GM19238 (cell line): ENCODE measurements around the gene GOLIM4.
A peak's percentile ranks its signal among the peaks of the same experiment; 100 is the strongest.
"Not testable (repeated sequence)": the region's sequence is repeated elsewhere in the genome, so short reads cannot be mapped to it uniquely, and the experiment has no call there.

Experiments
- DNase-seq: peaks from one replicate; pipeline ENCODE4 v3.0.0; 2011; ENCODE audit warnings: low spot score; ENCODE audit not compliant: insufficient read length

GOLIM4 gene, protein sequence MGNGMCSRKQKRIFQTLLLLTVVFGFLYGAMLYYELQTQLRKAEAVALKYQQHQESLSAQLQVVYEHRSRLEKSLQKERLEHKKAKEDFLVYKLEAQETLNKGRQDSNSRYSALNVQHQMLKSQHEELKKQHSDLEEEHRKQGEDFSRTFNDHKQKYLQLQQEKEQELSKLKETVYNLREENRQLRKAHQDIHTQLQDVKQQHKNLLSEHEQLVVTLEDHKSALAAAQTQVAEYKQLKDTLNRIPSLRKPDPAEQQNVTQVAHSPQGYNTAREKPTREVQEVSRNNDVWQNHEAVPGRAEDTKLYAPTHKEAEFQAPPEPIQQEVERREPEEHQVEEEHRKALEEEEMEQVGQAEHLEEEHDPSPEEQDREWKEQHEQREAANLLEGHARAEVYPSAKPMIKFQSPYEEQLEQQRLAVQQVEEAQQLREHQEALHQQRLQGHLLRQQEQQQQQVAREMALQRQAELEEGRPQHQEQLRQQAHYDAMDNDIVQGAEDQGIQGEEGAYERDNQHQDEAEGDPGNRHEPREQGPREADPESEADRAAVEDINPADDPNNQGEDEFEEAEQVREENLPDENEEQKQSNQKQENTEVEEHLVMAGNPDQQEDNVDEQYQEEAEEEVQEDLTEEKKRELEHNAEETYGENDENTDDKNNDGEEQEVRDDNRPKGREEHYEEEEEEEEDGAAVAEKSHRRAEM

DNA sequence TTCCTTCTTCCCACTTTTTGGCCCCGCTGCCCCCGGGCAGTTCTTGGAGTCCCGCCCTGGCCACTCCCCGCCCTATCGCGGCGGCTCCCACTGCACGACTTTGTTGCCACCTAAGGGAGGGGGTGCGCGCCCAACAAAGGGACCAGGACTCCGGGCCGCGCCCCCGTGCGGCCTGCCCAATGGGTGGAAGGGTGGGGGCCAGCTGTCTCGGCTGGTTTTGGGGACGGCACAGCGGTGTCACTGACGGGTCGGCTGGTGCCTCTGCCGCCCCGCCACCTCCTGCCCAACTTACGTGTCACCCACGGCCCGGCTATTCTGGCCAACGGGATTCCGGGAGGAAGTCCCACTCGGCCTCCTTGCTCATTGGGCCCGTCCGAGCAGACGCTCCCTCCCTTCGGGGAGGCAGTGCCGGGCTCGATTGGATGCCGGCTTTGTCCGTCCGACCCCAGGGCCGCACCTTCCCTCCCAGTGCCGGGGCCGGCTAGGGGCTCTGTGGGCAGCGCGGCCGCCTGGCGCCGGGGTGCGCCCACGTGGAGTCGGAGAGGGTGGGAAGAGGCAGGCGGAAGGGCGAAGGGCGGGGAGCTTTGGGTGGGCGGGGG, at the start of gene GOLIM4:
TSS of gene GOLIM4 (minus strand) at position 314 of the 599 bp plus-strand sequence. CDS start 639 bp downstream, outside the sequence.
- DNase-seq = peak; percentile 79

DNA sequence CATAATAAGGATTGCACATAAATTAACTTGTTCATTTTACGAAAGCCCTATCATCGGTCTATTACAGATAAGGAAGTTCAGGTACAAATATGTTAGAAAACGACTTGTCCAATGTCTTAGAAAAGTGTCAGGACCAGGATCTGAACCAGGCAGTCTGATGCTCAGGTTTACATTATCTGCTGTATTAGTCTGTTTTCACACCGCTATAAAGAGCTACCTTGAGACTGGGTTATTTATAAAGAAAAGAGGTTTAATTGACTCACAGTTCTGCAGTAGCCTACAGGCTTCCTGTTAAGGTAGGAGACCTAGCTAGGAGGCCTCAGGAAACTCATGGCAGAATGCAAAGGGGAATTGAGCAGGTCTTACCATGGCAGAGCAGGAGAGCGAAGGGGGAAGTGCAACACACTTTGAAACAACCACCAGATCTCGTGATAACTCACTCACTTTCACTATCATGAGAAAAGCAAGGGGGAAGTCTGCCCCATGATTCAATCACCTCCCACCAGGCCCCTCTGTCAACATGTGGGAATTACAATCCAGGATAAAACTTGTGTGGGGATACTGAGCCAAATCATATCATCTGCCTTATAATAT, 45.8 kb upstream of the GOLIM4 start:
- DNase-seq = no peak

DNA sequence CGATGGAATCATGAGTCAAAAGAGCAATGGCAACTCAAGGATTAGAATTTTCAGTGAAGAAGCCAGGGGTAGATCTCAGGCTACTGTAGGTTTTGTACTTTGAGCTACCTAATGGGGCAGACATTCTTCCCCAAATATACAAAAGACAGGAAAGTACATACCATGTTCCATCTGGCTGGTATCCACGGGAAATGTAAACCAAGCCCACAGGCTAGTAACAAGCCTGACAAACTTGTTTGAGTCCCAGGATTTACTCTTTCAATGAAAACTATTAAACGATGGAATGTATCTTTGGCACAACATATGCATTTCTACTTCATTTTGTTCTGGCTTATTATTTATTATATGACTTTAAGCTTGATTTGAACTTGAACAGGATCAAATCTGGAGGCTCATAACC, 44.2 kb upstream of the GOLIM4 start:
- no peak for DNase-seq

DNA sequence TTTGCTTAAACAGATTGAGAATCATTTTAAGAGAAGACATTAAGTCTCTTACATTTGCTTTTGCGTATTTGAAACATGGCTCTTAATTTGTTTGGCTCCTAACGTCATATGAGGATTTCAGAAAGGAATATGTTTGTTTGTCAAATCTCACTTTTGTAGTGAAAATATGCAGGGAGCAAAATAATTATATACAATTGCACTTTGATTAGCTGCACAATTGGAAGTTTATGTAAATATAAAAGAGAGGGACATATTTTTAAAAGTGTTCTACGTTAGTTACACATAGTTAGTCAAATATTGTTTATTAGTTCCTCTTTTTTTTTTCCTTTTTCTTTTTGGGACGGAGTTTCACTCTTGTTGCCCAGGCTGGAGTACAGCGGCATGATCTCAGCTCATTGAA, 42.7 kb upstream of the GOLIM4 start:
- no peak for DNase-seq

GRCh38 chr3:168134931-168135330, 39.2 kb upstream of the GOLIM4 start:
- DNase-seq = no peak

DNA sequence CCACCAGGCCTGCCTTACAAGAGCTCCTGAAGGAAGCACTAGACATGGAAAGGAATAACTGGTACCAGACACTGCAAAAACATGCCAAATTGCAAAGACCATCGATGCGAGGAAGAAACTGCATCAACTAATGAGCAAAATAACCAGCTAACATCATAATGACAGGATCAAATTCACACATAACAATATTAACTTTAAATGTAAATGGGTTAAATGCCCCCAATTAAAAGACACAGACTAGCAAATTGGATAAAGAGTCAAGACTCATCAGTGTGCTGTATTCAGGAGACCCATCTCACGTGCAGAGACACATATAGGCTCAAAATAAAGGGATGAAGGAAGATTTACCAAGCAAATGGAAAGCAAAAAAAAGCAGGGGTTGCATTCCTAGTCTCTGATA, 34.5 kb upstream of the GOLIM4 start:
- DNase-seq = not testable (repeated sequence)

DNA sequence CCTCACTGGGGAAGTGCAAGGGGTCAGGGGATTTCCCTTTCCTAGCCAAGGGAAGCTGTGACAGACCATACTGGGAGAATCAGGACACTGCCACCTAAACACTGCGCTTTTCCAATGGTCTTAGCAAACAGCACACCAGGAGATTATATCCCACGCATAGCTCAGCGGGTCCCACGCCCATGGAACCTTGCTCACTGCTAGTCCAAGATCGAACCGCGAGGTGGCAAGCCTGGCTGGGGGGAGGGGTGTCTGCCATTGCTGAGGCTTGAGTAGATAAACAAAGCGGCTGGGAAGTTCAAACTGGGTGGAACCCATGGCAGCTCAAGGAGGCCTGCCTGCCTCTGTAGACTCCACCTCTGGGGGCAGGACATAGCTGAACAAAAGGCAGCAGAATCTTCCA, 32.7 kb upstream of the GOLIM4 start:
- DNase-seq = not testable (repeated sequence)

DNA sequence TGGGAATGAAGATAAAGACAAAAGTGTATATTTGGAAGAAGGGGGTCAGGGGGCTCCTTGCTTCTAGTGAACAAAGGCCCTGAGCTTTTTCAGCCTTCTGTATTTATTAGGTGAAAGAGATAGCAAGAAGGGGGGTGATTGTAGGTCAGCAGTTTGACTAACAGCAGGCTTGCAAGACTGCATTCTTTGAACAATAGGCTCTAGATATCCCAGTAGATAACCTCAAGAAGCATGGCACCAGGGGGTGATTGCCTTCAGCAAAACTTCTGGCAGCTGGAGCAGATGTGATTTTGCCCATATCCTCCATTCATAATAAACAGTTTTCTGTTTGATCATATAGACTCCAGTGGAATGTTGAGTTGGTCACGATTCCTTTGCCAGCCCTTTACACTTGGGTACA, 31.7 kb upstream of the GOLIM4 start:
- no peak for DNase-seq

DNA sequence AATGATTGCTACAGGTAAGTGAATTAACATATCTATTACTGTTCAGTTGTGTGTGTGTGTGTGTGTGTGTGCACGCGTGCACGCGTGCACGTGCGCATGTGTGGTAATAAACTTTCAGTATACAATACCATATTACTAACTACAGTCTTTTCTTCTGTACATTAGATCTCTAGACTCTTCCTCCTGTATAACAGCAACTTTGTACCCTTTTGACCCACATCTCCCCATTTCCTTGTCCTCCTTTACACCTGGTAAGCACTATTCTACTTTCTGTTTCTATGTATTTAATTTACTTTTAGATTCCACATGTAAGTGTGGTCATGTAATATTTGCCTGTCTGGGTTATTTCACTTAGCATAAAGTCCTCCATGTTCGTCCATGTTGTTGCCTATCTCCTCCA, 29.1 kb upstream of the GOLIM4 start:
- DNase-seq = no peak

DNA sequence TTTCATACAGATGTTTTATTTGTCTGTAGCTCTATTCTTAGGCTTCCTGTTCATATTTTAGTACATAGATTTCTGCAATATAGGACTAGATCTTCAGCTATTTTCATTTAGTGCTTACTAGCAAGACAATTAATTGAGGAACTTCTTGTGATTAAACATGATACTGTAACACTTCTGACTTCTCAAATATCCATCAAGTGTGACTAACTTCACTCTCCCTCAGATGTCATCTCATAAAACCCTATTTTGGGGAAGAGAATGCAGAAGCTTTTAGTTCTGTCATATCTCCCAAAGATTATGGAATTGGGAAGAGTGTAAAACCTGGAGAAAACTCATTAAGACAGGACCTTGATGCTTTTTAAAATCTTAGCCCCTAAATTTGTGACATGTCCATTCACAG, 28.6 kb upstream of the GOLIM4 start:
- no peak for DNase-seq

DNA sequence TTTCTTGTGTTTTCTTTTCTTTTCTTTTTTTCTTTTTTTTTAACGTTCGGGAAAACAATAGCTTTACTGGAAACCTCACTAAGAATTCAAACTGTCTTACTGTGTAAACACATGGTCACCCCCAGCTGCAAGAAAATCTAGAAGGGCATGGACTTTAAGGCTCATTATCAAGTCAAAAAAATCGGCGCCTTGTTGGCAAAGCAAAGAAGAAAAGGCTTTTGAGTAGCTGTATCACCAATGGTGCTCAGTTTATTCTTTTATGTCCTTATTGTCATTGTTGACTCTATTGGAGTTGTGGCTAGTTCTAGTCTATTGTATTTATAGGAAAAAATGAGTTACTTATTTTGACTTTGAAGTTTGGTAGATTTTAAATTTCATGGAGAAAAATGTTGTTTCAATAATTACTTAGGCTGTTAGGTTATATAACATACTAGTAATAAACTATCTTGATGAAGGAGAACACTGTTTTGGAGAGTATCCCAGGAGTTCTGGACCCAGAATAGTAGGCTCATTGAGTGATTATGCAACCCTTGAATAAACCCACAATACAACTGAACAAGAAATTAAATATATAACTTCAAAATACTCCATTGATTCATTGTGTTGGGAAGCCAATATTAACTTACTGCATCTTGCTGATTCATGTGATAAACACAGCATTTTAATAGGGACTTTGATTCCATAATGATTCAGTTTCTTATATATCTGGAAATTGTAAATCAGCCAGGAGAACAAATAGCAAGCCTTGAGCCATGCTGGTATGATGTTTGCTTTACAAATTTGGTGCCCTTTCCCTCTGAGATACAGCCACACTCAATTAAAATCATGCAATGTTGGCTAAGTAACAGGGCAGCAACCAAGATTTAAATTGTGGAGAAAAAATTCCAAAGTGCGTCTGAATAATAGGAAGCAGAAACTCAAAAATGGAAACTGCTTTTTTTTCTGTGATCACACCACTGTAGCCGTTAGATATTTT, 27.8 kb upstream of the GOLIM4 start:
- no peak for DNase-seq

DNA sequence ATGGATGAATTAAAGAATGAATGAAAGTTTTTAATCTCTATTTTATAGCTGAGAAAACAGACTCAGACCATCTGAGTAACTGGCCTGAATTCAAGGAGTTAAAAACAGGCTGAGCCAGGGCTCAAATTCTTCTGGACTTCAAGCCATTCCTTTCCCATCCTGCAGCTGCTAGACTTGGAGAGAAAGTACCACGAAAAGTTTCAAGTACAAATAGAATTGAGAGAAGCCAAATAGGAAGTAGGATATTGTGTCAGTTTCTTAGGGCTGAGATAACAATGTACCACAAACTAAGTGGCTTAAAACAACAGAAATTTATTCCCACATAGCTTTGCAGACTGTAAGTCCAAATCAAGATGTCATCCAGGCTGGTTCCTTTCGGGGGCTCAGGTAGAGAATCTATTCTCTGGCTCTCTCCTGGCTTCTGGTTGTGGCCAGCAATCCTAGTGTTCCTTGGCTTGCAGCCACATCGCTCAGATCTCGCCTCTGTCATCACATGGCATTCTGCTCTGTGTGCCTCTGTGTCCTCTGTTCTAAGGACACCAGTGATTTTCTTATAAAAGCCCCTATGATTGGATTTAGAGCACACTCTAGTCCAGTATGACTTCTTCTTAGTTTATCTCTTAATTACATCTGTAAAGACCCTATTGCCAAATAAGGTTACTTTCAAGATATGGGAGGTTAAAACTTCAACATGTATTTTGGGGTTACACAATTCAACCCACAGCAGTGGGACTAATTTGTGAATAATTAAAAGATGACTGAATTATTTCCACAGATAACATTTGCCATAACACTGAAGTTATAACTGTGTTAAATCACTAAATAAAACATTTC, 25.7 kb upstream of the GOLIM4 start:
- DNase-seq = no peak

DNA sequence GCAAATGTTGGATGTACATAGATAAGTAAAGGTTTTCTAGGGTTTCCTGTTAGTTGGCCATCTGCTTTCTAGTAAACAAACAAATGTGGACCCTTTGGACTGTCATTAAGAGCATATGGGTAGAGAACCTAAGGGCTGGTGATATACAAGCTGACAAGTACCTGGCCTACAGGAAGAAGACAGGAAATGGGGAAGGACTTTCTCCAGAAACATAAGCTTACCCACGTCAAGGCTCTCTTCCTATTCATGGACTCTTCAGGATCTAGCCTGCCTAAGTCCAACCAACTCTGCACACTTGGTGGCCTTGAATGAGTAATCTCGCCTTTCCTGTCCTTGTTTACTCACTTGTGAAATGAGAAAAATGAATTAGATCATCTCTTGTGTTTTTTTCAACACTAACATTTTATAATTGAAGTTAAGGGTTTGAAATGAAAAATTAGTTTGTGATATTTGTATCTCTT, 22.2 kb upstream of the GOLIM4 start:
- no peak for DNase-seq

DNA sequence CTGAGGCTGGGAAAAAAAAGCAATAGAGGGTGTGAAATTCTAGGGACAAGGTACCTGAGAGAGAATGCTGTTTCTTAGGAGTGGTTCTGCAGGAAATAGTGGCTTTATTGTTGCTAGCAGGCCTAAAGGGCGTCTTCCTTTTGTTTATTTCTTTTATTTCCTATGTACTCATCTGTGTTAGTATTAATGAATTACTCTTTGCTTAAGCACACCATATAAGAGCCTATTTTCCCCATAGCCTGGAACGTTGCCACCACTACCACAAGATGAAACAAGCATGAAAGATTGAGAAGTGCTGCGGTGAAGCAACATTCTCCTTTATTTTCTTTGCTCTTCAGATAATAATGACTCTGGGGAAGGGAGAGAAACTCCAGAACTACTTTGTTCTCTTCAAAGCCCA, 21.3 kb upstream of the GOLIM4 start:
- no peak for DNase-seq

- DNase-seq = no peak
These were observed 20.6 kb upstream of the GOLIM4 start for GRCh38 chr3:168116279-168116678.

DNA sequence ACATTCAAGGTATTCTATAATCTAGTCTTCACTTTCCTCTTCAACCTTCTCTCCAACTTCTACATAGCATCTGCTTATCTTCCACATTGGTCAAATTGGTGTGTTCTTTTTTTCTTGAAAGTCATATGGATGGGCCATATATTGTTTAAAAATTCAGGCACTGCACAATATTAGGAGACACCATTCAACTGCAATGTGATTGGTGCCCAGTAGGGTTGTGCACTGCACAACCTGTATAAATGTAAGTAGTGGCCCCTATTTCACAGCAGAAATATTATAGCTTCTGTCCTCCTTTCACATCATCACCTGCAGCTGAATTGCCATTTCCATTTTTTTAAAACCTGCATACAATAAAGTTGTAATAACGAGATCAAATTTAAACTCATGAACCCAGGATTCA, 18.1 kb upstream of the GOLIM4 start:
- no peak for DNase-seq

- no peak for DNase-seq
These were observed 17.2 kb upstream of the GOLIM4 start for GRCh38 chr3:168112894-168113293.

- DNase-seq = no peak
These were observed 8.6 kb upstream of the GOLIM4 start for GRCh38 chr3:168104361-168104760.

DNA sequence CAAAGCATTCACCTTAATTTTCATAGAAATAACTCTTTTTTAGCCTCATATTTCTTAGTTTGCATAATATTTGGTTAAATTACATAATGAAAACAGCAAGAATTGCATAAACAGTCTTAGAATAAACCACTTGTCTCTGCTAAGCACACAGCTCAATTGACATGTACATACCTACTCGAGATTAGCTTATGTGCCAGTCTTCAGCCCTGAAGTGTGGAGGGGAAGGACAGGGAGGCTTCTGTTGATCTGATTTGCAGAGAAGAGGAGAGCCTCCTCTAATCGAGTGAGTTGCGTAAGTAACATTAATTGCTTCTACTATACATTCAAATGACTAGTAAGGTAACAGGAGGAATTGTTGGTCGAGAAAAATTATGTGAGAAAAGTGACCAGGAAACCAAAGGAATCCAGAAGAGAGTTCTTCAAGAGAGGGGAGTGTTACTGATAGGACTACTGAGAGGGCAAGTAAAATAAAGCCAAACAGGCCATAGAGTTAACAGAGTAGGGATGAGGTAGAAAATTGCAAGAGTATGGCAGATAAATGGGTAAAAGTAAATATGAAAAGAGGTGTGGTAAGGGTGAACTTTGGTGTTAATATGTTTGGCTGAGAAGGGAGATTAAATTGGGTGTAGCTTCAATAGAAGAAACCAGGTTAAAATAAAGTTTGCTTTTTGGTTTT, 7.1 kb upstream of the GOLIM4 start:
- DNase-seq = no peak
